Stimulated activated CD4-positive, alpha-beta T cell treated with anti-CD3 and anti-CD28 coated beads, Interleukin-12 subunit alpha, Interleukin-12 subunit beta, amount 100 ng/mL, for 48 hours (primary cell): Measurements from ENCODE around the gene TRNAU1AP.
"Not testable (repeated sequence)": the region's sequence is repeated elsewhere in the genome, so short reads cannot be mapped to it uniquely, and the experiment has no call there.

Experiments
- DNase-seq, 3 donors: peaks; one replicate each; pipeline ENCODE4 v3.0.0-alpha.2; 2020; ENCODE audit warnings: low read depth in 2 of 3, low spot score in 1 of 3

Gene TRNAU1AP

GRCh38 chr1:28552758-28553663 lies at the start of gene TRNAU1AP:
TSS of gene TRNAU1AP (plus strand) at chr1:28553085. CDS start at chr1:28553111, 26 bp downstream.
- DNase-seq, result peak; percentile 96 to 98 (median 97)

GRCh38 chr1:28503117-28503516 lies 49.8 kb upstream of the TRNAU1AP start:
- no peak for DNase-seq

- peak; percentile 90 to 96 (median 95) for DNase-seq
Observed at GRCh38 chr1:28505406-28506187, 47.3 kb upstream of the TRNAU1AP start, which contains the start of gene RCC1. TSS of gene RCC1 (plus strand) at chr1:28506043. CDS start at chr1:28529867, 23,824 bp downstream.

GRCh38 chr1:28506907-28507246 lies 46.0 kb upstream of the TRNAU1AP start:
- no peak for DNase-seq

- DNase-seq, result peak in 2 of 3 donors; percentile 16 to 26
Observed at GRCh38 chr1:28507247-28507645, 45.6 kb upstream of the TRNAU1AP start.

- DNase-seq, result peak in 1 of 3 donors; percentile 32
Observed at GRCh38 chr1:28507646-28508434, 45.0 kb upstream of the TRNAU1AP start.

GRCh38 chr1:28508435-28508754 lies 44.5 kb upstream of the TRNAU1AP start:
- DNase-seq, result peak in 1 of 3 donors; percentile 14

GRCh38 chr1:28509705-28510272 lies 43.1 kb upstream of the TRNAU1AP start:
- peak in 2 of 3 donors; percentile 33 to 47 for DNase-seq

GRCh38 chr1:28510273-28510969 lies 42.5 kb upstream of the TRNAU1AP start:
- DNase-seq, result peak in 2 of 3 donors; percentile 44 to 60

- peak in 1 of 3 donors; percentile 54 for DNase-seq
Observed at GRCh38 chr1:28510970-28511440, 41.9 kb upstream of the TRNAU1AP start.

- DNase-seq, result peak in 2 of 3 donors; percentile 14 to 19
Observed at GRCh38 chr1:28512058-28512611, 40.8 kb upstream of the TRNAU1AP start.

GRCh38 chr1:28514445-28514933 lies 38.4 kb upstream of the TRNAU1AP start:
- DNase-seq, result not testable (repeated sequence)

GRCh38 chr1:28516518-28516956 lies 36.3 kb upstream of the TRNAU1AP start:
- no peak for DNase-seq

GRCh38 chr1:28517649-28517999 lies 35.3 kb upstream of the TRNAU1AP start:
- DNase-seq, result no peak

- DNase-seq, result peak; percentile 87 to 95 (median 89)
Observed at GRCh38 chr1:28518000-28518744, 34.7 kb upstream of the TRNAU1AP start.

GRCh38 chr1:28518745-28519341 lies 34.0 kb upstream of the TRNAU1AP start:
- peak; percentile 41 to 50 (median 43) for DNase-seq

GRCh38 chr1:28519946-28520725 lies 32.7 kb upstream of the TRNAU1AP start:
- DNase-seq, result no peak

GRCh38 chr1:28520796-28521195 lies 32.1 kb upstream of the TRNAU1AP start:
- DNase-seq, result not testable (repeated sequence)
